HS-5 (cell line): ENCODE results near the gene SNED1.
A peak's percentile ranks its signal among the peaks of the same experiment; 100 is the strongest.
"Not testable (repeated sequence)": the region's sequence is repeated elsewhere in the genome, so short reads cannot be mapped to it uniquely, and the experiment has no call there.

Experiments used
- DNase-seq: peaks from one replicate; pipeline ENCODE4 v3.0.0-alpha.2; 2012; ENCODE audit warnings: low read depth

SNED1 gene

DNA sequence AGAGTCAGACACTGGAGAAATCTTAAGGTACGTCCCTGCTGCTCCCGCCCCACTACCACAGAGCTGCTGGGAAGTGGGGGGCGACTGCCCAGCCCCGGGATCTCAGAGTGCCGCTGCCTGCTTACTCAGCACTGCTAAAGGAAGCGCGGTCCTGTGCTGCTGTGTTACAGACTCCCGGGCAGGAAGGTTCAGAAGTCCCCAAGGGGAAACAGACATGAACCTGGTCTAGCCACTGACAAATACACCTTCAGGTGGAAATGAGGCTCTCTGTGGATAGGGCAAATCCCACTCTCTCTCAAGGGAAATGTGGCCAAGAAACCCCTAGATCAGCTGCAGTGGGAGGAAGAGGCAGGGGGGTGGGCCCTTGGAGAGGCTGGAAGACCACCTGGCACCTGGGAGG is 90.0 kb downstream of the SNED1 start:
- no peak for DNase-seq

DNA sequence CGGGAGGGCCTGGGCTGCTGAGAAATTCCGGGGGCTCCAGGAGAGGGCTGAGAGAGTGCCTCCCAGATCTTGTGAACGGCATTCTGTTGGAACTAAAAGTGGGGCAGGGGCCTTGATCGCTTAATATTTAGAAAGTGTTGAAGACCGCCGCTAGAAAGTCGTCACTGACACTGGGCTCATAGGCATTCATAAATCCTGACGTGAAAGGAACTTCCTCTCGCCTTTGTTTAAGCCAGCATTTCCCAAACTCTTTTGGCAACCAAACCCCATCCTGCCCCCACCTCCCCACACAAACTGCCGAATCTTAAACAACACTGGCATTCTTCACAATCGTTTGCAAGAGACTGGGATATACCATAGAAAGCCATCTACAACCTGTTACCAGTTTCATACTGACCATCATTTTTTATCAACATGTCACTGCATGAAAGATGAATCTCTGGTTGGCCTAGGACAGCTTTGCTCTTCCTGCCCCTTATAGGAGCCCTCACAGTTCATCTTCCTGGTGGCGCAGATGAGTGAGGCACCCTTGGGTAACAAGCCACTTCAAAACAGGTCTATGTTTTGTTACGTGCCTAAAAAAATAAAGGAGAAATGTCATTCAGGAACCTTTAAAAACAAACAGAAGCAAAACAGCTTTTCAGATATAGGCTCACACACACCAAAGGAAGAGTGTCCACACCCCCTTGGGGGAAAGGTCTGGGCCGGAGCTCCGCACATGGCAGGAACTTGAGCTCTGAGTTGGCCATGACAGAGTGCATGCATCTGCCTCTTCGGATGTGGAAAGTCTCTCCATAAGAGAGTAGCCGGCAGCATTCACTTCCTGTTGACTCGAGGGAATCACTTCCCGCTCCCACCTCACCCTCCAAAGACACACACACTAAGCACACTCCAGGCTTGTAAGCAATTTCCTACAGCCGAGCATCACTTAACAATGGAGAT is 90.6 kb downstream of the SNED1 start:
- no peak for DNase-seq

DNA sequence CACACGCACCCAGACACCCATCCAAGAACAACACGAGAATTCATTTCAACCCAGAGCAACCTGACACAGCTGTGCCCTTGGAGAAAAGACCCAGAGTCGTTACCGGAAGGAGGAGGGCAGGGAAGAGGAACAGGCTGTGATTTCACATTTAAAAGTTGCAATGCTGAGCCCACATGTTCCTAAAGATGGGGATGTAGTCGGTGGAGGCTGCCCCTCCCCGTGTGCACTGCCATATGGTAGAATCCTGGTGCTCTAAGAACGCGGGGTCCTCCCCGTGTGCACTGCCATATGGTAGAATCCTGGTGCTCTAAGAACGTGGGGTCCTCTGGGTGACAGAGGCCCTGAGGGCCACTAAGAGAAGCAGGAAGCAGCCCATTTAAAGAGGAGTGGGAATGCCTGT is 92.8 kb downstream of the SNED1 start:
- DNase-seq = no peak

DNA sequence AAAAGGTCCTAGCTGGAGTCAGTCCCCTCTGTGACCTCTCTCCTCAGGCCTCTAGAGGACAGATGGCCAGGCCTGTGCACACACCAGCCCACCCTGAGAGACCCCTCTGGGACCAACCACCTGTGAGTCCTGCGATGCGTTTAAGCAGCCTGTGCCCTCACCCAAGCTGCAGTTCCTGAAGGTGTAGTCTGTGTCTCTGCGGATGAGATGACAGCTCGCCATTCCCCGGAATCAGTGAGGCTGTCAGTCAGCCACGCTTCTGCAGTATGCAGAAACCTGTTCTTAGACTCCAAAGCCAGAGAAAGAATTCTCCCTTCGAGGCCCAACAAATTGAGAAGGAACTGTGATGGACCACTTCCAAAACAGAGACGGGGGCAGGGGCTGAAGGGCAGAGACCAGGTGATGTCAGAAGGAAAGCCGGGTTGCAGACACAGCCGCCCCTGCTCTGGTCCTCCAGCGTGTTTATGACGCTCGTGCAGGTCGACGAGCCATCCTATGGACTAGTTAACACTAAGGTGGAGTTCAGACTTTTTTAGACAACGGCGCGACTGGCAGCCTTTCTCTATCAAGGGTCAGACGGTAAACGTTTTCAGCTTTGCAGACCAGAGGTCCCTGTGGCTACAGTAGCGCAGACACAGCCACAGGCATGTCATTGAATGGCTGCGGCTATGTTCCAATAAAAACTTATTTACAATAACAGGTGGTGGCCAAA is 93.5 kb downstream of the SNED1 start:
- DNase-seq = no peak

DNA sequence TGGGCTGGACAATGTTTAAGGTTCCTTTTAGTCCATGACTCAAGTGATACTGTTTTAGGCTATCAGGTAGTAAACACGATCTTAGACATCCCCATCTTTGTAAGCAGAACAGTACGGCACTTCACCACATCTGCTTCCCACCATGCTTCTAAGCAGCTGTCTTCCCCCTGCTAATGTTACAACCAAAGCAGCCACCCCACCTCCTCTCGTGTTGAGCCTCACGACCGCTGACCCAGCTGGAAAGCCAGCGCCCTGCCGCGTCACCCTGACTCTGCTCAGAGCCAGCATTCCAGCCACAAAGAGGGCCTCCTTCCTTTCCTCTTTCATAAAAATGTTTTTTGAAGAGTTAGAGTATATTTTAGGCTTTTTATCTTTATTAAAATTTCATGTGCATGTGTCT is 94.3 kb downstream of the SNED1 start:
- no peak for DNase-seq

DNA sequence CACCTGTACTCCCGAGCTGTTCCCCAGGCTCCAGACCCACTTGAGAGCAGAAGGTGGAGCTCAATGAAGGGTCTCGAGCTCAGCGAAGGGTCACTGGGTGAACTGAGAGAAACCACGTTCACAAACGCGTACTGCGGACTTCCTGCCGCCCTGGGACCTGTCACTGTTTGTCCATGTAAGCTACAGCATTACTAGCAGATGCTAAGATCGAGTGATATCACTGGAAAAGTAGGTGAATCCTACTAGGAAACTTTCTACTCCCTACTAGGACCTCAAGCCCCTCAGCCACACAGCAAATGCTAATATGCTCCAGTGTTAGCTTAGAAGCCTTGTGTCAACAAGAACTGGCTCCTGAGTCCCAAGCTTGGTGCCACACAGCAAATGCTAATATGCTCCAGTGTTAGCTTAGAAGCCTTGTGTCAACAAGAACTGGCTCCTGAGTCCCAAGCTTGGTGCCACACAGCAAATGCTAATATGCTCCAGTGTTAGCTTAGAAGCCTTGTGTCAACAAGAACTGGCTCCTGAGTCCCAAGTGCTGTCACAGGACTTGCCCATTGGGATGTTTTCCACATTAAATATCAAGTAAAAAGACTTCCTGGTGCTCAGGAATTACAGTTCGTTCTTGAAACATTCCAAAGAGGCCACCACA is 94.8 kb downstream of the SNED1 start:
- DNase-seq = not testable (repeated sequence)

DNA sequence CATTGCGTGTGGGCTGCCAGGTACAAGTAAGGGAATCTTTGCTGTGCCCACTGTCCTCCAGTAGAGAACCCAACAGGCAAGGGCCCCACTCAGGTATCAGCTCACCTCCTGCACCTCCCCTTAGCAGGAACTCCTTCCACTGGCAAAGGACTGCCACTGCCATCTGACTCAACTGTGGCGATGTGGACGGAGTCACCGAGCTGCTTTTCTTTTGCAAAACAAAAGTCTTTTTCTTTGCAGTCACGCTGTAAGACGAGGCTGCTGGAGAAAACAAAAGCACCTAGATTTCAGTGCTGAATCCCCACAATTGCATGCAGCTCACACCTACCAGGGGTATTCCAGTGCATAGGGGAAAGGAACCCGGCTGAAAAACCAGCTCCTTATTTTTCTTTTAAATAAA is 95.8 kb downstream of the SNED1 start:
- DNase-seq = no peak

DNA sequence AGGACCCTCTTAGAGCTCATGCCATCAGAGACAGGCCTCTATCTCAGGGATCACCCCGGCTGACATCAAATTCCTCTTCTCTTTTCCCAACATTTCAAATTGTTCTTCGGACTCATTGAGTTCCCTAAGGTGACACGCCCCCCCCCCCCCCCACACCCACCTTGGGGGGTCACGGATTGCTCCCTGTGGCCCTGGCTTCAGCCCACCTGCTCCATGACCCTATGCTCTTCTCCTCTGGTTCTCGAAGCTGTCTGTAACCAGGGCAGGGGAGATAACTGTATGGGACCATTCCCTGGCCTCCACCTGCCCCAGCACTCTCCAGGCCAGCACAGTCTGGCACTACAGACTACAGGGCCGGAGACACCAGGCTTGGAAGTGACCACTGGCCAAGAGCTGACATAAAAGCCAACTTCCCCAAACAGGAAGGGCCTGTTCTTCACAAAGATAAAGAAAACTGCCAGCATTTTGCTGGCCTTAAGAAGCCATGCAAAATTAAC is 96.6 kb downstream of the SNED1 start:
- no peak for DNase-seq

DNA sequence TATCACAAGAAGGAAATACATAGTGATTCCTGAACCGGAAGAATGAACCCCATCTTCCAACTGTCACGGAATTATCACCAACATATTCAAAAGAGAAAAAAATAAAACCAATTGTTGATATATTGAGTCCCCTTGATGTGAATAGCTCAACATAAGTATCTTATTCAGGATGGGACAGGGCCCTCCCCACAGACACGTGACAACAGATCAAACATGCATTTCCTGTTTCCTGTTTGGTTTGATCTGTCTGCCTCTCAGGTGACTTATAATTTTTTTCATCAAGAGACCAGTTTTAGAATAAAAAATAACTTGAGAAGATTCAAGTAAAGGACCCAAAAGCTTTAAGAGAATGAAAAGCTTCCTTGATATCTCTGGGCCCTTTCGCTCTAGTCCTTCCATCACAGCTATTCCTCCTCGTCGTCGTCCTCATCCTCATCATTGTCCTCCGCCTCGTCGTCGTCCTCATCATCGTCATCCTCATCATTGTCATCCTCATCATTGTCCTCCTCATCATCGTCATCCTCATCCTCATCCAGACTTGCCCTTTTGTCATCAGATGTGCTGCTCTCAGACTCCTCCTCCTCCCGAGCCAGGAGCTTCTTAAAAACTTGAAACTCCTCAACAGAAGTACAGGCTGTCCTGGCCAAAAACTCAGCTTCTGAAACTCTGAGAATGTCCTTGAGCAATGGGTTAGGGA is 97.3 kb downstream of the SNED1 start:
- no peak for DNase-seq

DNA sequence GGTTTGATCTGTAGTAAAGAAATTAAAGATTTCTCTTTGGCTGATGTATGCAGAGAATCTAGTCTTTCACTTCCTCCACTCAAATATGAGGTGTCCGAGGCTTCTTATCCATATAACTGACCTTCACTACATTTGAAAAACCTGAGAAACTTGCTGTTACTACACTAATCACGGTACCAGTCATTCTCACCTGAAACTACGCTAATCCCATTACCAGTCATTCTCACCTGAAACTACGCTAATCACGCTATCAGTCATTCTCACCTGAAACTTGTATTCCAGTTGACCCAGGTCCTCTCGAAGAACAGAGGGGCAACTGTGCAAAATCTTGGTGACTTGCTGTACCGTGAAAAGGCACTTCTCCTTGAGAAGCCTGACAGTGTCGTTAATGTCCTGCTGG is 98.6 kb downstream of the SNED1 start:
- DNase-seq = no peak

DNA sequence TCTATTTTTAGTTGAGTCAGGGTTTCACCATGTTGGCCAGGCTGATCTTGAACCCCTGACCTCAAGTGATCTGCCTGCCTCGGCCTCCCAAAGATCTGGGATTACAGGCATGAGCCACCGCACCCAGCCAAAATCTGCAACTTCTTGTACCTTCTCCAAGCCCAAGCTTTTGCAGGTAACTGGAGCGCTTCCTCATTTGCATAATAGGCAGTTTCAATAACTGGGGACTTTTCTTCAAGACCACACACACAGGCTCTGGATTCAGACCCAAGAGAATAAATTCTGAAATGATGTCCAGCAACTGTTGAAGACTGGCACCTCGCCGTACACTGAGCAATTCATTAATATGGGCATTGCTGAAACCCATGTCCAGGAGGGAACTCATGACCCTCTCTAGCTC is 100.8 kb downstream of the SNED1 start:
- DNase-seq = no peak

DNA sequence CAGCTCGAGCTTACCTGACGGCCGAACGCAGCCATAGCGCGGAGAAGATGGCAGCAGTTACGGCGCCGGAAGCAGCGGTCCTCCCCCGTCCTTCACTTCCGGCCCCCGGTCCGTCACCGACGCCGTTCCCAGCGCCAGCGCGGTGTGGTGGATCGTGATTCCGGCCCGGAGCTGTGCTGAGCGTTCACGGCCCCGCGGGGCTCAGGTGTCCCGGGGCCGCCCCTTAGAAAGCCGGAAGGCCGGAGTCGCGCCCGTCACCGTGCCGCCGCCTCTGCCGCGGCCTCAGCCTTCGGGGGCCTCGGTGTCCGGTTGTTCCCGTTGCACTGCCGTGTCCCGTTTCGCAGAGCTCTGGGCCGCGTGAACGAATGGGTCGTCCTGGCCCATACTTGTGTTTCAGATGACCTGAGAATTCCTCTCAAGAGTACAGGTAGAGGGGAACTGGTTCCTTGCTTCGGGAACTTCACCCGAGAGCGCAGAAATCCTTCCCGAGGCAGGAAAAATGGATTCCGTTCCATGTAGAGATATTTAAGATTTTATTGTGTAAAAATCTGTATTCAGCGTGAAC is 103.9 kb downstream of the SNED1 start, which contains the start of gene MTERF4:
Gene MTERF4, minus strand, starts transcription at position 49 of the 565 bp plus-strand sequence. Its CDS starts 14 bp downstream, at position 35.
- peak; percentile 47 for DNase-seq

DNA sequence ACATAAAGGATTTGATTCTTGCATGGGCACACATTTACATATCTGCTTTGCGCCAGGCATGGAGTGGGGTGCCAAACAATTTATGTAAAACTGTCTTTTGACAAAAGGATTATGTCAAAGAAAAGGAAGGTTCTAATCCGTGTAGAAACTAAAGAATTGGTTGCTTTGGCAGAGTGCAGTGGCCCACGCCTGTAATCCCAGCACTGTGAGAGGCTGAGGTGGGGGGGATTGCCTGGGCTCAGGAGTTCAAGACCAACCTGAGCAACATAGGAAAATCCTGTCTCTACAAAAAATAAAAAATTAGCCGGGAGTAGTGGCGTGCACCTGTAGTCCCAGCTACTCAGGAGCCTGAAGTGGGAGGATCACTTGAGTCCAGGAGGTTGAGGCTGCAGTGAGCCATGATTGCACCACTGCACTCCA is 104.8 kb downstream of the SNED1 start:
- DNase-seq = no peak

DNA sequence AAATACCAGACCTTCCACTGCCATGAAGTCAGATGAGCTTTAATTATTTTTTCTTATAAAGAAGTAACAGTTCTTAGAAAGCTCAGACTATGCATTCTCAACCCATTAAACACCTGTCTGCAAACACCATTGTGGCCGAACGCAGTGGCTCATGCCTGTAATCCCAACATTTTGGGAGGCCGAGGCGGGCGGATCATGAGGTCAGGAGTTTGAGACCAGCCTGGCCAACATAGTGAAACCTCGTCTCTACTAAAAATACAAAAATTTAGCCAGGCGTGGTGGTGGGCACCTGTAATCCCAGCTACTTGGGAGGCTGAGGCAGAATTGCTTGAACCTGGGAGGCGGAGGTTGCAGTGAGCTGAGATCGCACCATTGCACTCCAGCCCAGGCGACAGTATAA is 106.2 kb downstream of the SNED1 start:
- DNase-seq = not testable (repeated sequence)

DNA sequence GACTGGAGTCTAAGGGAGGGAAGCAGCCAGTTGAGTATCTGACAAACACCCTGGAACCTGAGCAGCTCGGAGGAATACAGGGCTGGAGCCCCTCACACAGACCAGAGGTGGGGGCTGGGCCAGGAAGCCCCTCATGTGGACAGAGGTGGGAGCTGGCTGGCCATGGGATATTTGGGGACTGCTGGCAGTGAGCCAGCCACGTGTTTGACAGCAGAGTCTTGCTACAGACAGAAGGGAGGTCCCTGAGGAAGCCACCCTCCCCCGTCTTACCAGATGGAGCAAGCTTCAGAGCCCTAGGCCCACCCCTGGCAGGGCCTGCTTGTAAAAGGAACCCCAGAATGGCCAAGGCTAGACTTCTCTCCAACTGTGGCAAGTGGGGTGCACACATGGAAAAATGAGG is 107.2 kb downstream of the SNED1 start:
- no peak for DNase-seq

DNA sequence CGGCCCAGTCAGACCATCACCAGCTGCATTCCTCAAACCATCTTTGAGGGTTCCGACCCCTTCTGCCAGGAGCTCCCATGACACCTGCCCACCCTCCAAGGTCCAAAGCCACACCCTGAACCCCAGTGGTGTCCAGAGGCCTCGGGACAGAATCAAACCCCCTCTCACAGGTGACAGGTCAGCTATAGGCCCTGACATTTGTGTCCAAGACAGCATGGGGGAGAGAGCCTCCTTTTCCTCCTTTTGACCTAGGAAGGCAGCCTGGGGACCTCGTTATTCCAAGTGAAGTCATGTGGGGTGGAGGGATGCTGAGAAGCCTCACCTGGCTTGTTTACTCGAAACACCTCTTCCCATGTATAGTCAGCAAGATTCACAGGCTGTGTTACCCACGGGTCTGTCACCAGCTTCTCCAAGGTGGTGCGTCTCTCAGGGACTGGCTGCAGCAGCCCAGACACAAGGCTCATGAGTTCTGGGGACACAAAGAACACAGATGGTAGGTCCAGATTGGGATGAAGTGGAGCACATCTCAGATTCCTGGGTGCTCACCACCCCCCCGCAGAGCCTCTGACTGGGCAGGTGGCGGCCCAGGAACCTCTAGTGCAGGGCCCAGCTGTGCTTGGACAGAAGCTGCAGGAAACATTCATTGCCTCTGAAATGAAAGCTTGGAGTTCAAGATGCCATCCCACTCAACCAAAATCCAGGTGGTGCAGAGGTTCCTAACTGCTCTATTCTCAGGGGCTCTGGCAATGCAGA is 108.8 kb downstream of the SNED1 start:
- DNase-seq = no peak

DNA sequence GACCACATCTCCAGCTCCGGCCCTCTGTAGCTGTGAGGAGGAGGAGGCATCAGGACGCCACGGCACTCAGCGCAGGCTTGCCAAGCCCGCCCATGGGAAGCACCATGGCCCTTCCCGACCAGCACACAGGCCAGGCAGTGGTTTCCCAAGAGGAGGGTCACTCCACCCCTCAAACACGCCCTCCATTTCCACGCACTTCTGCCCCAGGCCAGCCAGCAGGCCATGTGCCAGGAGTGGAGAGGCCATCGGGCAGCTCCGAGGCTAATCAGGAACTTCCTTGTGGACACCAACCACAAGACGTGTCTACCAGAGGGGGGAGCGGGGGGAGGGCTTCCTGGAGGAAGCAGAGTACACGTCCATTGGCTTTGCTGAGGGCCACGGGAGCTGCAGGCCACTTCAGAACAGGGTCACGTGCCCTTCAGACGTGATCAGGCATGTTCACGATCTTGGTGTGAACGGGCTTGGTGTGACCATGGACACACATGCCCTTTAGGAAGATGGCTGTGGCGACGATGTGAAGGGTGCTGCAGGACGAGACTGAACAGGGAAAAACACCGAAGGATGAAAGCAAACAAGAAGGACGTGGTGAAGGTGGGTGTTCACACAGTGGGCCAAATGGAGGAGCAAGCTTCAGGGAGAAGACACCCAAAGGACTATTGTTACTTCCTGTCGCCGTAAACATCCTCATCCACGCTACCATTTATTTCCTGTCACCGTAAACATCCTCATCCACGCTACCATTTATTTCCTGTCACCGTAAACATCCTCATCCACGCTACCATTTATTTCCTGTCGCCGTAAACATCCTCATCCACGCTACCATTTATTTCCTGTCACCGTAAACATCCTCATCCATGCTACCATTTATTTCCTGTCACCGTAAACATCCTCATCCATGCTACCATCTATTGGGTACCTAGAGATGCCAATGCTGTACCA is 110.1 kb downstream of the SNED1 start:
- DNase-seq = no peak

DNA sequence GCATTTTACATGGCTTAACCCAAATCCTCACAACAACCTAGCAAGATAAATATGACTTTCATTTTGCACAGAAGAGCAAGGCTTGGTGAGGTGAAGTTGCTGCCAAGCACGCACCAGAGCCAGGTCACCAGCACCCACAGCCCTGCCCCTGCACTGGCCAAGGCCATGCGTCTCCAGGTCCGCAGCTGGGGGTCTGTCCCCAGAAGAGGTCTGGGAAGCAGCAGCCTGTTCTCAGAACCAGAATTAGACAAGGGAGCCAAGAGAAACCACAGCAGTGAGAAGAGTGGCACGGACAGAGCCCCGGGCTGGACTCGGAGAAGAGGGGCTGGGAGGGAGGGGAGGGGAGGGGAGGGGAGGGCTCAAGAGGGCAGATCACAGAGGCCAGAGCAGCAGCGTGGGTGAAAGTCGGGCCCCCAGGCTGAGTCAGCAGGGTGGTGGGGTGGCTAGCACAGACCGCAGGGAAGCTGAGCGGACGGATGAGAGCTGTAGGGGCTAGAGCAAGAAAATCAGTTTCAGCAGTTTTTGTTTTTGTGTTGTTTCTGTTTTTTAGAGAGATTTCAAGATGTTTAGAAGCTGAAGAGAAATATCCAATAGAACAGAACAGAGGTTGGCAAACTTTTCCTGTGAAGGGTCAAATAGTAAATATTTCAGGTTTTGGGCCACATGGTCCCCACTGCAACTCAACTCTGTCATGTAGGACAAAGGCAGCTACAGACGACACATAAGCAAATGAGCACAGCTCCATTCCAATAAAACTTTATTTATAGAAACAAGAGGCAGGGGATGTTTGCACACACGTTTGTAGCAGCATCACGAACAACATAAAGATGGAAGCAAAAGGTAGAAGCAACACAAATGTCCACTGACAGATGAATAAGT is 111.0 kb downstream of the SNED1 start:
- DNase-seq = no peak
